ENCODE measurements around the gene RAD18.

The RAD18 gene

GRCh38 chr3:8827641-8828040 is 135.6 kb downstream of the RAD18 start:
- H3K4me1 Mint-ChIP-seq = no peaks in the 10 kb centered on the region
- ATAC-seq = no peak
- H3K36me3 Mint-ChIP-seq = no peaks in the 10 kb centered on the region
- no peak for DNase-seq (ENCODE audit: low spot score in 2 of 2)
- no peaks in the 10 kb centered on the region for H3K9me3 Mint-ChIP-seq
- H3K27ac Mint-ChIP-seq = no peak overlapping the region
- no peak overlapping the region for H3K4me3 Mint-ChIP-seq

Measured in stimulated activated effector memory CD8-positive, alpha-beta T cell treated with anti-CD3 and anti-CD28 coated beads, Interleukin-12 subunit alpha, Interleukin-12 subunit beta, amount 100 ng/mL, for 72 hours (primary cell).